SHP77 (cell line): ENCODE data around the gene ODAD4.

Source experiments
- DNase-seq, 2 experiments: peaks; one replicate each; lab custom pipeline; 2025; lab: John Stamatoyannopoulos, UW

ODAD4 gene

DNA sequence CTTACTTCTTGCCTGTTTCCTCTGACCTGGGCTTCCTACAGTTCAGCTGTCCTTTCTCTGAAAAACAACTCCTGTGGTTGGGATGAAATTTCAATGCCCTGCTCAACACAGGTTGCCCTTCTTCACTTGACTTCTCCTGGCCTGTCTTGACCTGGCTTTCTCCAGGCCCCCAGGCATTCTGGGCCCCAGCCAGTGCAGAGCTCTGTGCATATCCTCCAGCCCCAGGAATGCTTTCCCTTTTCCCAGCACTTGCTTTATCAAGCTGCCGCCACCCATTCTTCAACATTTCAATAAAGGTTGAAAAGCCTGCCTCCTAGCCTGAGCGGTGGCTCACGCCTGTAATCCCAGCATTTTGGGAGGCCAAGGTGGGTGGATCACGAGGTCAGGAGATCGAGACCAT, 10.8 kb downstream of the ODAD4 start:
- DNase-seq, result no peak

DNA sequence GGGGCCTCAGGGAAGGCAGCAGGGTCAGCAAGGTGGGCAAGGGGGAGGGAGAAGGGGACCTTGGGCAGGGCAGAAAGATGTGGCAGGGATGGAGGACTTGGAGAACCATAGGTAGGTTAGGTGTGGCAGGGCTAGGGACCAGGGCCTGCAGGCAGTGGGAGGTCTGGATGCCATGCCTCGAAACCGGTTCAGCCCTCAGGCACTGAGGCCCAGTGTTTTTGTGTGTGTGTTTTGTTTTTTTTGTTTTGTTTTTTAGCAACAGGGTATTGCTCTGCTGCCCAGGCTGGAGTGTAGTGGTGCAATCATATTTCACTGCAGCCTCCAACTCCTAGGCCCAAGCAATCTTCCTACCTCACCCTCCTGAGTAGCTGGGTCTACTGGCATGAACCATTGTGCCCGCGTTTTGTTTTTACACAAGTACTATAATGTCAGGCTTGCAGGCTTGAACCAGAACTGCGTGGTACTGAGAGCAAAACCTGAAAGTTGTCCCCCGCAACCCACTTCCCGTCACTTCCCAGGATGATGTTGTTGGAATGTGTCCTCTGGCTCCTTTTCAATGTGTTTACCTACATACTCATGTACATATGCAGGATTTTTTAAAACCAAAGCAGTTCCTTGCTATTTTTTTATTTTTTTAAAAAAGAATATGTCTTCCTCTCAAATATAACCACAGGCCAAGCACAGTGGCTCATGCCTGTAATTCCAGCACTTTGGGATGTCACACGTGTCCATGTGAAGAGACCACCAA, 12.4 kb downstream of the ODAD4 start:
- DNase-seq, result no peak

DNA sequence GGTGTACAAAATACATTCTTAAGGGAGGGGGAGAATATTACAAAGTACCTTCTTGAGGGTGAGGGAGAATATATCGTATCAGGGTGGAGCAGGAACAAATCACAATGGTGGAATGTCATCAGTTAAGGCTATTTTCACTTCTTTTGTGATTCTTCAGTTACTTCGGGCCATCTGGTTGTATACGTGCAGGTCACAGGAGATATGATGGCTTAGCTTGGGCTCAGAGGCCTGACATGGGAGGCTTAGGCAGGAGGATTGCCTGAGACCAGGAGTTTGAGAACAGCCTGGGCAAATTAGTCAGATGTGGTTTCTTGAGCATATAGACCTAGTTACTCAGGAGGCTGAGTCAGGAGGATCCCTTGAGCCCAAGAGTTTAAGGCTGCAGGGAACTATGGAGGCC, 13.1 kb downstream of the ODAD4 start:
- no peak for DNase-seq

DNA sequence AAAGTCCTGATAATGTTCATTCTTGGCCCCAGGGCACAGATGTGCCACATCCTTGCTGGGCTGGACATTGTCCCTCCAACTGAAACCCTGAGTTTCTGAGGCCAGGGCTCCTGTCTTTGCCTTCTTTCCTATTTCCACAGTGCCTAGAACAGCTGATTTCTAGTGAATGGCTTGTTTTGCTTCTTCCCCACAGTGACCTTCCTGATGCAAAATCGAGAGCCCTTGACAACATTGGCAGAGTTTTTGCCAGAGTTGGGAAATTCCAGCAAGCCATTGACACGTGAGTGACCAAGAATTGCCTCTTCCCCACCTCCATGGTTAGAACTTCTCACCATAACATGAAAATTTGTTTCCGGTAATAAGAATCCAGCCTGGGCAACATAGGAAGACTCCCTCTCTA, 14.5 kb downstream of the ODAD4 start:
- no peak for DNase-seq

DNA sequence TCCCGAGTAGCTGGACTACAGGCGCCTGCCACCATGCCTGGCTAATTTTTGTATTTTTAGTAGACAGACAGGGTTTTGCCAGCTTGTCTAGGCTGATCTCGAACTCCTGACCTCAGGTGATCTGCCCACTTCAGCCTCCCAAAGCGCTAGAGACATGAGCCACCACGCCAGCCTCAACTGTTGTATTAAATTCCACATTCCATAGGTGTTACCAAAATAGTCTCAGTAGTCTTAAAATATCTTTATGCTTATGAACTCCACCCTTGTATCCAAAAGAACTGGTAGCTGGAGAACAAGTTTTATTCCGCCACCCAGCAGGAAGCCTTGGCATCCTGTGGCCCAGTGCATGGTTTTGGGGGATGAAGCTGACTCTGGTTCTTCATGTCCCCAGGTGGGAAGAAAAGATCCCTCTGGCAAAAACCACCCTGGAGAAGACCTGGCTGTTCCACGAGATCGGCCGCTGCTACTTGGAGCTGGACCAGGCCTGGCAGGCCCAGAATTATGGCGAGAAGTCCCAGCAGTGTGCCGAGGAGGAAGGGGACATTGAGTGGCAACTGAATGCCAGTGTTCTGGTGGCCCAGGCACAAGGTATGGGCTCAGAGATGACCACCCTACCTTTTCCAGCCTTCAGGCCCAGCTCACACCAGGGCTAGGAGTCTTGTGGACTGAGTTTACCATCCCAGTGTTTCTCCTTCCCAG, 18.5 kb downstream of the ODAD4 start:
- no peak for DNase-seq

DNA sequence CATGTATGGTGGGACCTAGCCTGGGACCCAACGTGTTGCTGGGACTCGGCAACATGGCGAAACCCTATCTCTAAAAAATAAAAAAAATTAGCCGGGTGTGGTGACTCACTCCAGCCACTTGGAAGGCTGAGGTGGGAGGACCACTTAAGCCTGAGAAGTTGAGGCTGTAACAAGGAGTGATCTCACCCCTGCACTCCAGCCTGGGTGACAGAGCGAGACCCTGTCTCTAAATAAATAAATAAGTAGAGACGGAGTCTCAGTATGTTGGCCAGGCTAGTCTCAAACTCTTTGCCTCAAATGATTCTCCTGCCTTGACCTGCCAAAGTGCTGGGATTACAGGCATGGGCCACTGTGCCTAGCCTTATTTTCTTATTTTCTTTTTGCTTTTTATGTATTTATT, 26.1 kb downstream of the ODAD4 start:
- no peak for DNase-seq

DNA sequence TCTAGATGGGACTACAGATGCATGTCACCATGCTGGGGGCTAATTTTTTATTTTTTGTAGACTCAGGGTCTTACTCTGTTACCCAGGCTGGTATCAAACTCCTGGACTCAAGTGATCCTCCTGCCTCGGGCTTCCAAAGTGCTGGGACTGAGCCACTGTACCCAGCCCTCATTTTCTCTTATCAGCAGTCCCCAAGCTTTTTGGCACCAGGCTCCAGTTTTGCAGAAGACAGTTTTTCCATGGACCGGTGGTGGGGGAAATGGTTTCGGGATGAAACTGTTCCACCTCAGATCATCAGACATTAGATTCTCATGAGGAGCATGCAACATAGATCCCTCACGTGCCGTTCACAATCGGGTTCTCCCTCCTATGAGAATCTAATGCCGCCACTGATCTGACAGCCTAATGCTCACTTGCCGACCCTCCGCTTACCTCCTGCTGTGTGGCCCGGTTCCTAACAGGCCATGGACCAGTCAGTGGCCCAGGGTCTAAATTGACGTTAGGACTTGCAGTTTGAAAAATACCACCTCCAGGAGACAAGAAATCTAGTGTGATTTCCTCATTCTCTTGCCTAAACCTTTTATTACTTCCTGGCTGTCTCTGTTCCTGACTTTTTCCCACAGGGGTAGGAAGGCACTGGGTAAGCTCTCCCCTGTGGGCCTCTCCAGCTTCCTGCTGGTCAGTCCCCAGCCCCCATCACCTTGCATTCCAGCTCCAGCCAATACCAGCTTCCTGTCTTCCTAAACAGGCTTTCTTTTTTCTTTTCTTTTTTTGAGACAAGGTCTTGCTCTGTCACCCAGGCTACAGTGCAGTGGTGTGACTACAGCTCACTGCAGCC, 26.8 kb downstream of the ODAD4 start:
- no peak for DNase-seq

DNA sequence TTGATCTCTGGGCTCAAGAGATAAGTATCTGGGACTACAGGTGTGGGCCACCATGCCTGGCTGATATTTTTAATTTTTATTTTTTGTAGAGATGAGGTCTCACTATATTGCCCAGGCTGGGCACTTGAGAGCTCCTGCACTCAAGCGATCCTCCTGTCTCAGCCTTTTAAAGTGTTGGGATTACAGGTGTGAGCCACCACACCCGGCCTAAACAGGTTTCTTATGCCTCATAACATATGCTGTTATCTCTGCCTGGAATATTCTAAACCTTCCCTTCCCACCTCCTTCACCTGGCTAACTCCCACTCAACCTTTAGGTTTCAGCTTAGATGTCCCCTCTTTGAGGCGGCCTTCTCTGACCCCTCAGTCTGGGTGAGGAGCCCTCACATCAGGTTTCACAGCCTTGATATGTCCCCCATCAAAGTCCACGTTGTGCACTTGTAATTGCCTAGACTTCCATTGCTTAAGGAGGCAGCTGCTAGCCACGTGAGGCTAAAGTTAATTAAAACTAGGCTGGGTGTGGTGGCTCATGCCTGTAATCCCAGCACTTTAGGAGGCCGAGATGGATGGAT, 27.5 kb downstream of the ODAD4 start:
- no peak for DNase-seq

DNA sequence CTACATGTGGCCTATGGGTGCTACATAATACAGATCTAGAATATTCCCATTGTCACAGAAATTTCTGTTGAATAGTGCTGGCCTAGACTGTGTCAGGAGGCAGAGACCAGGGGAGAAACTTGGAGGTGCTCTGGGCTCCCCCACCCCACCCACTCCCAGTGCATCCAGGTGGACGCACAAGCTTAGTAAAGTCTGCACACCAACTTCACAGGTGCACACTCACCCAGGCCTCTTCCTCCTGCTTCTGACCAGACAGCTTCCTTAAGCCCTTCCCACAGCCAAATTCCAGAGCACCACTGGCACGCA, 28.6 kb downstream of the ODAD4 start:
- no peak for DNase-seq

DNA sequence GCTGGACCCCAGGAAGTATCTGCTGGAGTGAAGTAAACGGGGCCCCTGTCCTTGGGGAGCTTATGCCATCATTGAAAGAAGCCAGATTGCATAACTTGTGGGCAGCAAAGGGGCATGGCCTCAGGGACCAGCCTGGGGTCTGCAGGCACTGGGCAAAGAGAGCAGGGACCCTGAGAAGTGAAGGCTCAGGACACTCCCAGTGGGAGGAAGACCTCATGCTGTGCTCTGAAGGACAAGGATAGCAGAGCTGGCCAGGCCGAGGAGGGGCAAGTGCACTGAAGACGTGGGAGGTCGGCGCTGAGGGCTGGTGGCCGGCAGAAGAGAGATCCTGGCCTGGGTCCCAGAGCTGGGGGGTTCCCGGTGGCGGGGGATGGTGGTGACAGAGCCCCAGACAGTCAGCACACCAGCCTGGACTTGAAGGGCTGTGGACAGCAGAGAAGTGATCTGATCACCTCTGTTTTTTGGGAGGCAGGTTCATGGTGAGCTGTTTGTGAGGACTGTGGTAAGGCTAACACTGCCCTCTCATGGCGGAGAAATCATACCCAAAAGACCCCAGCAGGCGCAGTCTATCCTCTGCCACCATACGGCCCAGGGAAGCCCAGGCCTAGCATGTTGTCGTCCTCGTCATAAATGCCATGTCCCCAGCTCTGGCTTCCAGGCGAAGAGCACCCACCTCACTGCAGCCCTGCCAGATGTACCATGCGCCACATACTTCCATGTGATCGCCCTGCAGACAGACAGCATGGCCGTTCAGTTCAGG, 29.1 kb downstream of the ODAD4 start:
- peak; percentile 53 to 67 for DNase-seq

DNA sequence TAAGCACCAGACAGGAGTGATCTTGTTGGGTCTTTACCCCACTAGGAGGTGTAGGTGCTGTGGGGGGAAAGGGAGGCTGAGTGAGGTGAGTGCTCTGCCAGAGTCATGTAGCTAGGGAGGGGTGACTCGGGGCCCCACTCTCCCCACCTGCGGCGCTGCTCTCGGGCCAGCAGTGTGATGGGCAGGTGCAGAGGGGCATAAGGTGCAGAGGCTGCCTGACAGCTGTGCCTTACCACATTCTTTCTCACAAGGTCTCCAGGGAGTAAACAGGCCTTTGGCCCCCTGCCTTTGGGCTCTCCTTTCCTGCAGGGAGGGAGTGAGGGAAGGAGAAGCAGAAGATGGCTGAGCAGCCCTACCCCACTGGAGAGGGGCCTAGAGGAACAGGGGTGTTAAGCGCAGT, 31.7 kb downstream of the ODAD4 start:
- no peak for DNase-seq

DNA sequence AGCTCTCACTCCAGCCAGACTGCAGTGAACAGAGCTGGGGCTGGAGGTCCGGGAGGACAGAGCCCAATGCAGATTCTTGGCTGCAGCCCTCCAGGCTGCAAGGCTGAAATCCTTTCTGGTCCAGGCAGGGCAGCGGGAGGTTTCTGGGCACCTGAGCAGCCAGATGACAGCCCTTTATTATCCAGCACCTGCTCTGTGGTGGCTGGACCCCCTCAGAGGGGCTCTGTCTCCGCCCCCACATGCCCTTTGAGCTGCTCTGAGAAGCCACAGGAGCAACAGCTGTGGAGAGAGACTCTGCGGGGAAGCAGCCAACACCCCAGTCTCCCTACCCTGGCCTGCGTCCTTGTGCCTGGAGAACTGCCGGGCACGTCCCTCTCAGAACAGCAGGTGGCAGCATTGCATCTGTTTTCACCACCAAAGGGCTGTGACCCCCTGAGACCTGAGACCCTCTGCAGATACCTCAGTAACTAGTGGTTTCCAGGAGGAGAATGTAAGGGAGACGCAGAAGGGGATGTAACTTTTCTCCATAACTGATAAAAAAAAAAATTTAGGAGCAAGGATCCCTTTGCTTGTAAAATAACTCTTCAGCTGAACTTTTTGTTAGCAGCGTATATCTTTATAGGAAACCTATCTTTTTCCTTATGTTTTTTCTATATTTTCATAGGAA, 32.5 kb downstream of the ODAD4 start:
- DNase-seq, result peak; percentile 52 to 61

DNA sequence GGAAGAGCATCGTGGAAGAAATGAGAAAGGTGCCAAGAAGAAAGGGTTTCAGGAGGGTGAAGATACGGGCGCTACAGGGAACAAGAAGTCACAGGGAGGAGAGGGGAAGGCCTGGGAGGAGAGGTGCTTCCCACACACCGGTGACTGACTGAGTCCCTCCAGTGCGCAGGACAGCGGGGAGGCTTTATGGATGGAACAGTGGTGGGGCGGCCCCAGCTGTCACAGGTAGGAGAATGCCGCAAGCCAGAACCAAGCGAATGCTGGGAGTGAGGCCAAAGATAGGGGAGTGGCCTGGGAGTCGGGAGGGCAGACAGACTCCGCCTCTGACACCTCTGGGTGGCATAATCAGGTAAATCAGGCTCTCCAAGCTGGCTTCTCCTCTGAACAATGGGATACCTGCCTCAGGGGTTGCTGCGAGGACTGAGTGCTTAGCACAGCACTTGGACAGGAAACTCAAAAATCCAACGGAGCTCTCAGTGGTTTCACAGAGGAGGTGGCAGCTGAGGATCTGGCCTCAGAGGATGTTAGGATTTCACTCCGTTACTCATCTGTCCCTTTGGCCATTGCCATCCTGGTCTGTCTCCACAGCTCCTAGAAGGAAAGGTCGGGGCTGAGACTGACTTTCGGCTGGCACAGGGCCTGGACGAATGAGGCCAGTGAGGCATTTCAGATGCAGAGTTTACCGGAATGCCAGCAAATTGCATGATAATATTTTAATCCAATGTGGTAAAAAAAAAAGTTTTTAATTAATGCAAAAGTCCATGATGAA, 35.5 kb downstream of the ODAD4 start:
- peak; percentile 43 to 66 for DNase-seq

DNA sequence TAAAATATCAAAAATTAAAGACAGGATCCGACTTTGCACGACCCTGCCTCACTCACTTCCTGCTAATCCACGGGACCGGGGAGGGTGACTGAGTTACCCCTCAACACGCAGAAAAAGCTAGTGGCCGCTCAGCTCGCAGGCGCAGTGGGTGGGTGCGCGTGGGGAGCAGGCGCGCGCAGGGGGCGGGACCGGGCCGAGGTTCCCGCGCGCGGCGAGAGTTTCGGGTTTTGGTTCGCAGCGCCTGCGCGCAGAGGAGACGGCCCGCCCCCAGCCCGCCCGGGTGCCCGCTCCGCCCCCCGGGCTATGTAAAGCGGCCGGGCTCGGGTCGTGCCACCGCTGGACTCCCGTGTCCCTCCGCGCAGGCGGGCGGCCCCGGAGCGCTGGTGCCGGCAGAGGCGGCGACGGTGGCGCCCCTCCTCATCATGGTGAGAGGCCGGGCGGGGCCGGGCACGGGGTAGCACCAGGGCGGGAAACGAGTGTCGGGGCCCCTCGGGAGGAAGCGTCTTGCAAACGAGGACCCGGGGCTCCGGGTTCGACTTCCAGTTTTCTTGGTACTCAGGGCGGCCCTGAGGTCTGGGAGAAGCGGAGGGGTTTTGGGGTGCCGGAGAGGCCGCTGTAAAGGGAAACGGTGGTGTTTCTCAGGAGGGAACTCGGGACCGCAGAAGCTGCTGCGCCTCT, 36.2 kb downstream of the ODAD4 start, which contains the start of gene CNP:
TSS of gene CNP (plus strand) at position 333 of the 678 bp plus-strand sequence. CDS start at position 423, 90 bp downstream.
- DNase-seq, result peak; percentile 67 to 87

DNA sequence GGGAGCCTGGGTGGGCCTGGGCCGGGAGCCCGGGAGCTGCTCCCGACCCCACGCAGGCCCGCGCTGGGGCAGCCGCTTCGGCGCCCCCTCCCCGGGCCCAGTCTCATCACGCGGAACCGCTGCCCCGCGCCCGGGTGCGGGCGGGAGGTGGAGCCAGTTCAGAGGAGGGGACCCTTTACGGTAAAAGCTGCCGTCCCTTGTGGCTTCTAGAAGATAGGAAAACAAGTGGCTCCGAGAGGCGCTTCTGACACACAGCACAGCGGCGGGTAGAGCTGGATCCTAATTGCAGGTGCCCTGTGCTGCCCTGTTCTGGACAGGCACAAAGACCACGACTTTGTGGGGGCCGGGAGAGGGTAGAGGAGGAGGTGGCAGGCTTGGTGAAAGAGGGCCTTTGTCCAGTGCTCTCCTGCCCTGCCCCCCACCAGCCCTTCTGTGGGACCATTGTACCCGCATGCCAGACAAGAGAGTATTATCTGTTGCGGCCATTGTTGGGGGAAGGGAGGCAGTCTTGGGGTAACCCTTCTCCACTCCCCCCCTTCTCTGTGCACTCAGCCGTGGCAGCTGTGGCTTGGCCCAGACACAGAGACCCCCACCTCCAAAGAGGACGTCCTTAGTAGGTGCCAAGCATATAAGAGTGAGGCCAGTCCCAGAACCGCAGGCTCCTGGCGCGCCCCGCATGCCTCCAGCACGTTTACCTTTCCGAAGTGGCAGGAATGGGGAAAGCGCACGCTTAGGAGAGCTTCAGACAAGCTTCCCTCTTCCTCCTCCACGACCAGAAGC, 36.9 kb downstream of the ODAD4 start:
- DNase-seq, result no peak

DNA sequence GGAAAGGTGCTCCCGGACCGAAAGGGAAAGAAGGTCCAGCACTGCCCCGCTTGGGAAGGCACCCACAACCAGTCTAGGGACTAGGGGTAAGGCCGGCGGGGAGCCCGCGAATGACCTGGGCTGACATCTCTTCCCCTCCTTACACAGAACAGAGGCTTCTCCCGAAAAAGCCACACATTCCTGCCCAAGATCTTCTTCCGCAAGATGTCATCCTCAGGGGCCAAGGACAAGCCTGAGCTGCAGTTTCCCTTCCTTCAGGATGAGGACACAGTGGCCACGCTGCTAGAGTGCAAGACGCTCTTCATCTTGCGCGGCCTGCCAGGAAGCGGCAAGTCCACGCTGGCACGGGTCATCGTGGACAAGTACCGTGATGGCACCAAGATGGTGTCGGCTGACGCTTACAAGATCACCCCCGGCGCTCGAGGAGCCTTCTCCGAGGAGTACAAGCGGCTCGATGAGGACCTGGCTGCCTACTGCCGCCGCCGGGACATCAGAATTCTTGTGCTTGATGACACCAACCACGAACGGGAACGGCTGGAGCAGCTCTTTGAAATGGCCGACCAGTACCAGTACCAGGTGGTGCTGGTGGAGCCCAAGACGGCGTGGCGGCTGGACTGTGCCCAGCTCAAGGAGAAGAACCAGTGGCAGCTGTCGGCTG, 37.6 kb downstream of the ODAD4 start:
- DNase-seq, result no peak

DNA sequence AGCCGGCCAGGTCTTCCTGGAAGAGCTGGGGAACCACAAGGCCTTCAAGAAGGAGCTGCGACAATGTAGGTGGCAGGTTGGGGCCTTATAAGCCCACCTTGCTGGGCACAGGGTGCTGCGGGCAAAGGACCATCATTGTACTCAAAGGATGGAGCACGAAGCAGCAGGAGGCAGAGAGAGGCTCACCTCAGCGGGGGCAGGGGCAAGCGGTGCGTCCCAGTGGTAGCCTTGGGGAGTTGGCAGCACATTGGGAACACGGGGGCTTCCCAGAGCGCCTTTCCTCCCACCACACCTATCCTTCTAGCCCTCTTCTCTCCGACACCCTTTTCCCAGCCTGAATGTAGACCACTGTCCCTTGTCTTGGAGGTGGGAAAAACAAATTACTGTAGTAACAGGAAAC, 38.3 kb downstream of the ODAD4 start:
- DNase-seq, result no peak

DNA sequence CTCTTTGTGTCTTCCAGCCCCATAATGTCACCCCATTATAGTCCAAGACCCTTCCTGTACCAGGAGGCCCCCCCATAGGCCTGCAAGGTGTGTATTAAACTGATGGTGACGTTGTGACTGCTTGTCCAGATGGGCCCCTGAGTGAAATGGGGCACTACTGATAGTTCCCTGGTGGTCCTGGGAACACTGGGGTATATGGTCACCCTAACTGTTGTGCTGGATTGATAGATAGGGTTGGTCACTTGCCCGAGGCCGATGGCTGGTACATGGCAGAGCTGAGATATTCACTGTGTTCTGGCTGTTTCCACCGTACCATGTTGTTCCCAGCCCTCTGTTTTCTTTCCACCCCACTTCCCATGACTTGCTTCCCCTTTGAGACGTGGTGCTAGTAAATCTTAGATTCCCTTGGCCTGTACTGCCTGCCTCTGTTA, 40.5 kb downstream of the ODAD4 start:
- DNase-seq, result no peak
